GM19397 (cell line): ENCODE data around the gene ASB2.

Experiments used
- ATAC-seq: cut with Tn5 transposase; IDR thresholded peaks from one replicate; pipeline ENCODE4 v1.9.1; 2021; ENCODE audit warnings: mild to moderate bottlenecking, moderate library complexity; ENCODE audit not compliant: unreplicated experiment

Gene ASB2

GRCh38 chr14:93906341-93907329 lies 69.7 kb downstream of the ASB2 start:
- ATAC-seq = peak; percentile 76

- ATAC-seq = no peak
Measured at GRCh38 chr14:93905623-93906022, 70.7 kb downstream of the ASB2 start.

DNA sequence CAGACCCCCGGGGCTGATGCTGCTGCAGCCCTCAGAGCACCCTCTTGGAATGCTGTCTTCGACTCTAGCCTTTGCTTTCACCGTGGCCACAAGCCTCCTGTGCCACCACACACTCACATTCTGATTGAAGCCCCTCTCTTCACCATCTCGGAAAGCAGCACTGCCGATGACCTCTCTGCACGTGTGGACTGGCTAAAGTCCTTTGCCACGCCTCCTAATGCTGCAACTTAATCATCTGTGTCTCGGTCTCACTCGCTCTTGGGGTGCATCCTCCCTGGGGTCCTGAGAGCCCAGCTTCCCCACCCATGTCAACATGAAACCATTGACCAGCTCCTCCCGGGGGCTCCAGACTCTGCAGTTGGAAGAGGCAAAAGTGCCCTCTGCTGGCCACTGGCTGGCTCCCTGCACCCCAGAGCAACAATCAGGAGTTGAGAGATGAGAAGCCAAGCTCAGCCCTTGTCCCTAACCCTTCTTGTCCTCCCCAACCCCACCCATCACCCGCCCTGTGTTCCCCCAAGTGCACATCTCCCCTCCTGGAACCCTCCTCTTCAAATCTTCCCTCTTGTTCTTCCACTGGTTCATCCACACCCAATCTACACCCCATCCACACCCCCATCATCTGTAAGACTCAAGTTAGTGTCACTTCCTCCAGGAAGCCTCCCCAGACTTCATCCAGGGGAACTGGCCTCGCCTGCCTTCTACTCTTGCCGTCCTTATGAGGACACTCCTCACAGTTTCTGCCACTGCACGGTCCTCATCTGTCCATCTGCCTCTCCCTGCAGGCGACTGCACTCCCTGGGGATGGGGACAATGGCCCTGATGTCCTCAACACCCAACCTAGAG lies 72.8 kb downstream of the ASB2 start:
- no peak for ATAC-seq

GRCh38 chr14:93902619-93903307 lies 73.6 kb downstream of the ASB2 start:
- ATAC-seq = no peak

DNA sequence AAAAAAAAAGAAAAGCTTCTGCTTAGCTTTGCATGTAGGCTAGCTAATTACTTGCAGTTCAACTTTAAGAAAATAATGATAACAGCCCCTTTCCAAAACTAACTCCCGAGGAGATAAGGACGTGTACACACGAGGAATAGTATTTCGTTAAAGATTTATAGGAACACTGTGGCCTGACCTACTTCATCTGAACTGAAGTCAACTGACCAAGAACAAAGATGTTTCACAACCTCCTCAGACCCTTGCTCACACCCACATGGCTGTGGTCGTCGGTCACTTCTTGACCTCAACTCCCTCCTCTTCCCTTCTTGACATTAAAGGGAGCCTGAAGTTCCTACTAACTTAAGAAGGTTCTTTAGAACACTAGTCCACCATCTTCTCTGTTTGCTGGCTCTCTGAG lies 74.6 kb downstream of the ASB2 start:
- no peak for ATAC-seq

DNA sequence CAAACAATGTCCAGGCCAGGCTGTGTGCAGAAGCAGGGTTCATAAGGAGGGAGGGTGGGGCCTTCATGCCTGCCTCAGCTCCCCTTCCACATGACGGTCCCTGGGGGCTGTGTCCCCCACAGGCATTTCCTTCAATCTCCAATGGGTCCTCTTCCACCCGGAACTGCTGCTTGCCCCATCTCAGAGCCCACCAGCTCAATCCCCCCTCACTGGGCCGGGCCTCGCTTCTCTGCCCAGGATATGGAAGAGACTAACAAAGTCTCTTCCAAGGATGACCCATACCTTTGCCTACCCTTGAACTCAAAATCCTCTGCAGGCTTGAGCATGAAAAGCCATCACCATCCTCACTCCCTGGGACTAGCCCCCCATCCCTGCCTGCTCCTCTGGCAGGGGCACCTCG lies 77.6 kb downstream of the ASB2 start:
- ATAC-seq = no peak

DNA sequence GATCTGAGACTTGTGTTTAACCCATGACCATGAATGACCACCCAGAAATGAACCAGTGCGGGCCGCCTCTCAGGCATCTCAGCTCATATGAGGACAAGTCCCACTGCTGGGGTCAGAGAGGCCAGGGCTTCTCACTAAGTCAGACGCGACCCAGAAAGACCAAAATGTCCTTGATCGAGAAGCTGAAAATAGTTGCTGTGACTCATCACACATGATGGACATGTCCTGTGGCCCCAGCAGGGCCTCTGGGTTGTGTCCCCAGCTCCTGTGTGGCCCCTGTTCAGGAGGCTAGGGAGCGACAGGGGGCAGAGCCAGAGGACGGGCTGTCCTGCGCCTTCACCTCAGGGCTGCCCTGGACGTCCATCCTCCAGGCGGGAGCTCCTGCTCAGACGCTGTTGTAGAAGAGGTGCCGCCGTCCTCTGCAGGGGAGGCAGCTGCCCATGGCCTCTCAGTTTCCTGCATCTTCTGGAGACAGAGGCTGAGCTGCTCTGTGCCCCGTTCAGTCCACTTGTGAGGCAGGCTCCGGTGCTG lies 78.2 kb downstream of the ASB2 start:
- no peak for ATAC-seq

DNA sequence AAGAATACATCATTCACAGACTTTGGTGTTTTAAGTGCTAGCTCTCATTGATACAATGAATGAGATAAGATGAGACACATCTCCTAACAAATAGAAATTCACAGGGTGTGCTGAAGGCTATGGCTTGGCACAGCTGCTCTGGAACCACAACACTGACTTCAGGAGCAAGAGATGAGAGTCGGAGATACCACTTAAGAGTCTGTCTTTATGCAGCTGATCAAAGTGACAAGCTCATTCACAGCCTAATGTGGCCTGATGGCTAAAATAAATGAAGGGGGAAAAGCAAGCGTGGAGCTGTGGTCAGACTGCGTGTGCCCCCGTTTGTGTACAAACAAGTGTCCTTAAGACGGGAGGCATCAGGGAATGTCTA lies 78.9 kb downstream of the ASB2 start:
- no peak for ATAC-seq

DNA sequence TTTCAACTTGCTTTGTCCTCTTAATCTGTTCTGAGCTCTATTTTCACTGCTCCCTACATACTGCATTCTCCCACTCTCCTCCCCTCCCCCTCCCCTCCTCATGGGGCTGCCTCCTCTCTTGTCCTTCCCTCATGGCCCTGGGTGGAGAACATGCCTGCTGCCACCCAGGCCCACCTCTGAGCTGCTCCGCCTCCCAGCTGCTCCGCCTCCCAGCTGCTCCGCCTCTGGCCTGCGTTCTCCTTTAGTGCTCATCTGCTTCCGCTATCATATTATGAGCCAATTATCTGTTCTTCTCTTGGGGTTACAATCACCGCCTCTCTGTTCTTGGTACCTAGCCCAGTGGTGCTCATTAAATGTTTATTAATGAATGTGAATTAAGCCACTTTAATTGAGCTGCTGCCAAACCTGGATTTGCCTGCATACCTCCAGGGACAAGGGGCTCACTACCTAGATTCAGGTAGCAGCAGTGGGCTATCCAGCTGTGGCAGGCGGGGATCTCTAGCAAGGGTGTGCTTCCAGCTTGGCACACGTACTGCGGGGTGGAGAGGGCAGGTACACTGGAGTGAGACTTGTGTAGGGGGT lies 81.3 kb downstream of the ASB2 start:
- no peak for ATAC-seq

- ATAC-seq = no peak
Measured at GRCh38 chr14:93893661-93894261, 82.6 kb downstream of the ASB2 start.

- ATAC-seq = no peak
Measured at GRCh38 chr14:93892923-93893558, 83.3 kb downstream of the ASB2 start.

- ATAC-seq = no peak
Measured at GRCh38 chr14:93892505-93892839, 83.9 kb downstream of the ASB2 start.

- no peak for ATAC-seq
Measured at GRCh38 chr14:93891756-93892504, 84.4 kb downstream of the ASB2 start.

GRCh38 chr14:93889739-93890483 lies 86.5 kb downstream of the ASB2 start:
- ATAC-seq = no peak

GRCh38 chr14:93888995-93889394 lies 87.4 kb downstream of the ASB2 start:
- no peak for ATAC-seq

DNA sequence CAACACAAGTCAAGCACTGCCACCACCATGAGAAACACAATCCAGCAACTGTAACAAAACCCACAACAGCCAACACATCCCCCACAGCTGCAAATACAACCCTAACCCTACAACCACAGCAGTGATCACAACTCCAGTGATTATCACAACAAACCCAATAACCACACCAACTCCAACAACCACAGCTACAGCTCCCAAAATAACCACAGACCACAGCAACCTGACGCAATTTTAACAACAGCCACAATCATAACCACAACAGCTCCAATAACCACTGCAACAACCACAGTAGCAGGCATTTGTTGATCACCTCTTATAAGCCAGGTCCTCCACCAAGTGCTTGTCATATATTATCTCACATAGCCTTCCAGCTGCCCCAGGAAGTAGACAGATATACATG lies 91.4 kb downstream of the ASB2 start:
- no peak for ATAC-seq
